Left ventricle myocardium inferior (tissue), 1 donor: ENCODE measurements around the gene OTOA. TPM values are rescaled to one million over a fixed set of nuclear protein-coding genes. Genes with fewer than 3 reads are reported as not detected.

Experiments
- total RNA-seq: library from RNA; stranded (reverse); fragmentation: NEBNext Ultra II Directional; extraction: Animal tissue kit (Norgen Biotek cat#: 25700); gene quantifications from one replicate; pipeline ENCODE4 v1.2.1, GENCODE V29; 2021
- donor health status: DM: no; HTN: yes; CAD: no; lungs with severe emphysema.

OTOA gene
- total RNA-seq, 1 donor from 2014 or later, result 0.11 TPM

Other genes starting within 250 kb of the OTOA start
- gene METTL9, start 64.4 kb upstream of the OTOA start, total RNA-seq, result 47.8 TPM
- 3.6 TPM for gene IGSF6, start 11.4 kb upstream of the OTOA start, total RNA-seq
- 24.1 TPM for gene NPIPB4, start 193.8 kb downstream of the OTOA start, total RNA-seq